OCI-LY3 (cell line): ENCODE data around the gene FRMD1.

ENCODE experiments used
- H2AFZ ChIP-seq: fragments of 200-600, 300-600 bp; shearing (Covaris generic); 2 replicates; pipeline ENCODE4 v1.6.0; 2014; ENCODE audit warnings: antibody characterized with exemption, low read depth, low read length
- H3K27ac ChIP-seq: fragments of 200-600, 300-600 bp; sonication (generic); 2 replicates; pipeline ENCODE4 v1.5.1; 2014; ENCODE audit warnings: mild to moderate bottlenecking, low read length, moderate library complexity, mixed read lengths
- H3K27me3 ChIP-seq: fragments of 200-600, 300-600 bp; sonication (generic); 2 replicates; pipeline ENCODE4 v1.6.1; 2014; ENCODE audit warnings: low read depth, low read length, mixed read lengths
- H3K36me3 ChIP-seq: fragments of 200-600, 300-600 bp; sonication (generic); replicated peaks from 2 replicates; pipeline ENCODE3; 2014; ENCODE audit warnings: low read depth, low read length, mixed read lengths
- H3K4me1 ChIP-seq: fragments of 300-600, 200-600 bp; sonication (generic); 2 replicates; pipeline ENCODE4 v1.6.1; 2014; ENCODE audit warnings: low read length, mixed read lengths
- H3K4me2 ChIP-seq: fragments of 200-600, 300-600 bp; sonication (generic); 2 replicates; pipeline ENCODE4 v1.6.1; 2014; ENCODE audit warnings: low read length, mixed read lengths
- H3K4me3 ChIP-seq: fragments of 300-600, 200-600 bp; sonication (generic); 2 replicates; pipeline ENCODE4 v1.5.1; 2014; ENCODE audit warnings: antibody characterized with exemption, mild to moderate bottlenecking, low read length, moderate library complexity
- H3K79me2 ChIP-seq: fragments of 300-600, 200-600 bp; shearing (Covaris generic); 2 replicates; pipeline ENCODE4 v1.6.1; 2014; ENCODE audit warnings: mild to moderate bottlenecking, low read length, mixed read lengths
- H3K9ac ChIP-seq: fragments of 300-600, 200-600 bp; shearing (Covaris generic); 2 replicates; pipeline ENCODE4 v1.6.0; 2014; ENCODE audit warnings: mild to moderate bottlenecking, low read length, moderate library complexity
- H3K9me3 ChIP-seq: fragments of 200-600, 300-600 bp; shearing (Covaris generic); 2 replicates; pipeline ENCODE4 v1.6.1; 2014; ENCODE audit warnings: low read length, mixed read lengths; ENCODE audit not compliant: insufficient read depth
- H4K20me1 ChIP-seq: fragments of 200-600, 300-600 bp; sonication (generic); 2 replicates; pipeline ENCODE4 v1.6.1; 2016; ENCODE audit warnings: low read length, mixed read lengths; ENCODE audit not compliant: insufficient read depth
- EZH2phosphoT487 ChIP-seq: fragments of 200-600 bp; shearing (Covaris generic); IDR thresholded peaks from 2 replicates; pipeline ENCODE4 v1.6.1; 2018; ENCODE audit warnings: antibody characterized with exemption, mixed run types, low read depth
- TF ChIP-seq, protein P1 (sequence below): fragments of 200-600, 300-600 bp; sonication (generic); IDR thresholded peaks from 2 replicates; pipeline ENCODE4 v1.5.1; 2014; ENCODE audit warnings: antibody characterized with exemption, low read length, low read depth

The FRMD1 gene

GRCh38 chr6:168058691-168059551 is 20.1 kb downstream of the FRMD1 start:
- H3K36me3 ChIP-seq = no peaks in the 10 kb centered on the region
- no peak overlapping the region for H3K4me2 ChIP-seq
- no peak overlapping the region for H3K27ac ChIP-seq
- no peak overlapping the region for H3K4me3 ChIP-seq
- no peaks in the 10 kb centered on the region for H4K20me1 ChIP-seq
- H3K27me3 ChIP-seq = no peaks in the 10 kb centered on the region
- no peaks in the 10 kb centered on the region for H3K79me2 ChIP-seq
- no peak overlapping the region for H3K9ac ChIP-seq
- TF ChIP-seq EZH2phosphoT487 = no peak
- TF ChIP-seq, protein P1, sequence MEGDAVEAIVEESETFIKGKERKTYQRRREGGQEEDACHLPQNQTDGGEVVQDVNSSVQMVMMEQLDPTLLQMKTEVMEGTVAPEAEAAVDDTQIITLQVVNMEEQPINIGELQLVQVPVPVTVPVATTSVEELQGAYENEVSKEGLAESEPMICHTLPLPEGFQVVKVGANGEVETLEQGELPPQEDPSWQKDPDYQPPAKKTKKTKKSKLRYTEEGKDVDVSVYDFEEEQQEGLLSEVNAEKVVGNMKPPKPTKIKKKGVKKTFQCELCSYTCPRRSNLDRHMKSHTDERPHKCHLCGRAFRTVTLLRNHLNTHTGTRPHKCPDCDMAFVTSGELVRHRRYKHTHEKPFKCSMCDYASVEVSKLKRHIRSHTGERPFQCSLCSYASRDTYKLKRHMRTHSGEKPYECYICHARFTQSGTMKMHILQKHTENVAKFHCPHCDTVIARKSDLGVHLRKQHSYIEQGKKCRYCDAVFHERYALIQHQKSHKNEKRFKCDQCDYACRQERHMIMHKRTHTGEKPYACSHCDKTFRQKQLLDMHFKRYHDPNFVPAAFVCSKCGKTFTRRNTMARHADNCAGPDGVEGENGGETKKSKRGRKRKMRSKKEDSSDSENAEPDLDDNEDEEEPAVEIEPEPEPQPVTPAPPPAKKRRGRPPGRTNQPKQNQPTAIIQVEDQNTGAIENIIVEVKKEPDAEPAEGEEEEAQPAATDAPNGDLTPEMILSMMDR = no peak
- H3K9me3 ChIP-seq = no peaks in the 10 kb centered on the region
- no peaks in the 10 kb centered on the region for H3K4me1 ChIP-seq
- no peak overlapping the region for H2AFZ ChIP-seq

DNA sequence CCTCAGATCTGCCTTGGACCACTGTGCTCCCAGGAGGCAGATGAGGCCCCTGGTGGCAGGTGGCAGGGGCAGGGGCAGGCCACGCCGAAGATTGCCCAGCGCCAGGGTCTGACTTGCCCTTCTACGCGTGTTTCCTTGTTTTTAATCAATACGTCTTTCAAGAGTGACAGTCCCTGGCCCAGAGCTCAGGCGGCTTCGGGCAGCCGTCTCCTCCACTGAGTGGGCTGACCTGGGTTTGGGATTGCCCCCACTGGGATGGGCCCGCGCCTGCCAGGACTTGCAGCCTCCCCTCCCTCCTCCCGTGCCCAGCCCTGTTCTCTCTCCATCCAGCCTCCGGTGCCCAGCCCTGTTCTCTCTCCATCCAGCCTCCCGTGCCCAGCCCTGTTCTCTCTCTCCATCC is 21.2 kb downstream of the FRMD1 start:
- Histone ChIP-seq H3K36me3 (no peaks in the 10 kb centered on the region), H3K9me3 (no peaks in the 10 kb centered on the region), H3K27me3 (no peaks in the 10 kb centered on the region), H3K9ac (no peak overlapping the region), H3K4me2 (no peak overlapping the region), H3K79me2 (no peaks in the 10 kb centered on the region), H3K4me3 (no peak overlapping the region), H2AFZ (no peak overlapping the region), H3K4me1 (no peaks in the 10 kb centered on the region), H4K20me1 (no peaks in the 10 kb centered on the region), H3K27ac (no peak overlapping the region)
- TF ChIP-seq, protein P1 = no peak
- no peak for TF ChIP-seq EZH2phosphoT487

DNA sequence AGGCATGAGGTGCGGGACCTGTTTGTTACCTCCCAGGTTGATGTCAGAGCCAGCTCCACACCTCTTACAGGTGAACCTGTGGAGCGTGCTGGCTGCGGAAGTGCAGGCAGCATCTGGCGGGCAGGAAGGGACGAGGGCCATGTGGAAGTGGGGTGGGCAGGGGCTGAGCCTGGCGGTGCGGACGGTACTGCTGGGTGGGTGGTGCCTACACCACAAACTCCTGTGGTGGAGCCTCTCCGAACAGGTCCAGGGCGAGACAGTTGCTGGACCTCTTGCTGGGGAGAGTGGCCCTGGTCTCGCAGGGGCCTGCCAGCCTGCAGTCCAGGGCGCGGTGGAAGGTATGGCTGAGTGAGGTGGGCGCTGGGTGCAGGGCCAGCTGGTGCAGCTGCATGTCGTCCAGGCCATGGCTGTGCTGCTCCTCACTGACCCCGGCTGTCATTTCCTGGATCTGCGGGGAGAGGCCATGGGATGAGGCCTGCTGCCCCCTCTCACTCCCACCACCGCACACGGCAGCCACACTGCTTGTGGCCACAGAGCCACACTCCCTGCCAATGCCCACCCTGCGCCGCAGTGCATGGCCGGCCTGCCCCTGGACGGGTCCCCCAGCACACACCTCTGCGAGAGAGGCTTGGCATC is 22.0 kb downstream of the FRMD1 start:
- no peak for TF ChIP-seq EZH2phosphoT487
- TF ChIP-seq, protein P1 = no peak
- H3K4me2 ChIP-seq = no peak overlapping the region
- H3K79me2 ChIP-seq = no peaks in the 10 kb centered on the region
- no peaks in the 10 kb centered on the region for H3K27me3 ChIP-seq
- no peaks in the 10 kb centered on the region for H3K9me3 ChIP-seq
- no peak overlapping the region for H3K27ac ChIP-seq
- no peaks in the 10 kb centered on the region for H3K4me1 ChIP-seq
- H3K36me3 ChIP-seq = no peaks in the 10 kb centered on the region
- no peak overlapping the region for H3K4me3 ChIP-seq
- H4K20me1 ChIP-seq = no peaks in the 10 kb centered on the region
- H3K9ac ChIP-seq = no peak overlapping the region
- H2AFZ ChIP-seq = no peak overlapping the region

DNA sequence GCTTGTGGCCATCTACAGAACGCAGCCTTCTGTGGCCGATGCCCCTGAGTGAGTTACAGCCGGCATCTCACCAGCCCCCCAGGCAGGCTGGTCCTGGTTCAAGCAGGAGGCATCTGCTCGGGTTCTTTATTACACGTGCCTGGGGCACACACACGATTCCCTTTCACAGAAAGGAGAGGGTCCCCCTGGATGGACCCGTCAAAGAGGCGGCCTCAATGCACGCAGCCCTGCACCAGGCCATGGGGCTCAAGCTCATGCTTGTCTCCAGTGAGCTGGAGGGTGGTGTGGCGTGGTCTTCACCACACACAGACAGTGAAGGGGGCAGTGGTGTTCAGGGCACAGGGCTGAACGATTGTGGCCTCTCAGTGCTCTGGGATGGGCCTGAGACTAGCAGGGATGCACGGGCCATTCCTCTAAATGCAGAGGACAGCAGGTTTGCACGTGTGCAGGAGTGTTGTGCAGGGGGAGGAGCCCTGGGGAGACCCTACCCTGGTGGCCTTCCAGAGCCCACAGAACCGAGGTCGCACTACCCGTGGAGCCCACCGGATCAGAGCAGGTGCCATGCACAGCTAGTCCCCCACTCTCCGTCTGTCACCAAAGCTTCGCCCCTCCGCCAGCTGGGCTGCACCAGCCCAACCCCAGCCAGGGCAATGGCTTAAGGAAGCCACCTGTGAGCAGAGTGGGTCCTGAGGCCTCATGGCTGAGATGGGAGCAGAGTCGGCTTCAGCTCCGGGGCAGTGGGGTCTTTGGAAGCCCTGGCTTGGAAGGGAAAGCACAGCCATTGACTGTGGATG is 23.1 kb downstream of the FRMD1 start:
- Histone ChIP-seq H2AFZ (no peak overlapping the region), H3K9ac (no peak overlapping the region), H3K27me3 (no peaks in the 10 kb centered on the region), H3K36me3 (no peaks in the 10 kb centered on the region), H3K79me2 (no peaks in the 10 kb centered on the region), H3K4me1 (no peaks in the 10 kb centered on the region), H4K20me1 (no peaks in the 10 kb centered on the region), H3K9me3 (no peaks in the 10 kb centered on the region), H3K4me3 (no peak overlapping the region), H3K4me2 (no peak overlapping the region), H3K27ac (no peak overlapping the region)
- TF ChIP-seq, protein P1 = no peak
- TF ChIP-seq EZH2phosphoT487 = no peak
